HG02981 (cell line): ENCODE data around the gene FAM234B.
"Not testable (repeated sequence)": the region's sequence is repeated elsewhere in the genome, so short reads cannot be mapped to it uniquely, and the experiment has no call there.

Experiments
- ATAC-seq: cut with Tn5 transposase; IDR thresholded peaks from one replicate; pipeline ENCODE4 v1.9.1; 2021; ENCODE audit warnings: mild to moderate bottlenecking, moderate library complexity; ENCODE audit not compliant: unreplicated experiment

Gene FAM234B

GRCh38 chr12:13052421-13052820, 8.2 kb downstream of the FAM234B start:
- ATAC-seq: no peak

GRCh38 chr12:13053617-13054016, 9.4 kb downstream of the FAM234B start:
- ATAC-seq: not testable (repeated sequence)

- ATAC-seq: no peak
Observed at GRCh38 chr12:13060581-13060980, 16.4 kb downstream of the FAM234B start.

- ATAC-seq: no peak
Observed at GRCh38 chr12:13061377-13061776, 17.2 kb downstream of the FAM234B start.

- ATAC-seq: no peak
Observed at GRCh38 chr12:13062669-13063068, 18.5 kb downstream of the FAM234B start.

GRCh38 chr12:13066014-13066413, 21.8 kb downstream of the FAM234B start:
- ATAC-seq: no peak

- ATAC-seq: no peak
Observed at GRCh38 chr12:13066459-13066858, 22.3 kb downstream of the FAM234B start.

GRCh38 chr12:13067322-13067721, 23.1 kb downstream of the FAM234B start:
- ATAC-seq: no peak

- ATAC-seq: no peak
Observed at GRCh38 chr12:13069380-13069779, 25.2 kb downstream of the FAM234B start.

GRCh38 chr12:13071305-13072280, 27.4 kb downstream of the FAM234B start:
- ATAC-seq: no peak

GRCh38 chr12:13073173-13073572, 29.0 kb downstream of the FAM234B start:
- no peak for ATAC-seq

- ATAC-seq: no peak
Observed at GRCh38 chr12:13074396-13075117, 30.4 kb downstream of the FAM234B start.

GRCh38 chr12:13075118-13075480, 30.9 kb downstream of the FAM234B start:
- ATAC-seq: no peak

- no peak for ATAC-seq
Observed at GRCh38 chr12:13075786-13076570, 31.8 kb downstream of the FAM234B start.

GRCh38 chr12:13079440-13079906, 35.3 kb downstream of the FAM234B start:
- ATAC-seq: no peak

GRCh38 chr12:13080266-13080665, 36.1 kb downstream of the FAM234B start:
- ATAC-seq: no peak

- ATAC-seq: no peak
Observed at GRCh38 chr12:13082861-13083260, 38.7 kb downstream of the FAM234B start.

- ATAC-seq: not testable (repeated sequence)
Observed at GRCh38 chr12:13083638-13084037, 39.5 kb downstream of the FAM234B start.

- ATAC-seq: no peak
Observed at GRCh38 chr12:13084898-13085640, 40.9 kb downstream of the FAM234B start.

GRCh38 chr12:13085968-13086686, 41.9 kb downstream of the FAM234B start:
- no peak for ATAC-seq
